GM19324 (cell line): ENCODE measurements around the gene PRPF38A.
A peak's percentile ranks its signal among the peaks of the same experiment; 100 is the strongest.

Source experiments
- ATAC-seq: cut with Tn5 transposase; IDR thresholded peaks from one replicate; pipeline ENCODE4 v1.9.1; 2021; ENCODE audit warnings: mild to moderate bottlenecking, moderate library complexity; ENCODE audit not compliant: unreplicated experiment, low FRiP score

PRPF38A gene

DNA sequence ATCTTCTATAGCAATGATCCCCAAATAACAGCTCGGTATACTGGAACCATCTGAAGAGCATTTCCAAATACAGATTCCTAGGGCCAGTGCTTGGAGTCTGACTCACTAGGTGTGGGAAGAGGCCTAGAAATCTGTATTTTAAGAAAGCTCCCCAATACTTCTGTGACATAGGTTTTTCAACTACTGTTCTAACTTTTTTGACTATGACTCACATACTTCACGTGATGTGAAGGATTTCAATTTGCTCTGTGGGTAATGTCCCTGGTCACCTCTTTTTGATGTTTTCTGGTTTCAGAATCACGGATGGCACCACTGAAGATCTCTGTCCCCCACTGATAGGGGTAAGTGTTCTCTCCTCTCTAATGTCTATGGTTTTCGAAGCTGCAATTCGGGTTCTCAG, 11.2 kb upstream of the PRPF38A start:
- no peak for ATAC-seq

DNA sequence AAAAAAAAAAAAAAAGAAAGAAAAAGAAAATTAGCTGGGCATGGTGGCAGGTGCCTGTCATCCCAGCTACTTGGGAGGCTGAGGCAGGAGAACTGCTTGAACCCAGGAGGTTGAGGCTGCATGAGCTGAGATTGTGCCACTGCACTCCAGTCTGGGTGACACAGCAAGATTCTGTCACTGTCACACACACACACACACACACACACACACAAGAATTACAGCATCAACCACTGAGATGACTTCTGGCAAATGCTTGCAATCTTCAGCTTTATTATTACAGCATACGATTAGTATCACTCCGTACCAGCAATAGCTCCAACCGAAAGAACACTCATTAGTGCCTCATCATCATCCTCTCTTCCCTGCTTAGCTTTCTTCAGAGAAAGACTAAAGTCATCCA, 4.8 kb upstream of the PRPF38A start:
- no peak for ATAC-seq

DNA sequence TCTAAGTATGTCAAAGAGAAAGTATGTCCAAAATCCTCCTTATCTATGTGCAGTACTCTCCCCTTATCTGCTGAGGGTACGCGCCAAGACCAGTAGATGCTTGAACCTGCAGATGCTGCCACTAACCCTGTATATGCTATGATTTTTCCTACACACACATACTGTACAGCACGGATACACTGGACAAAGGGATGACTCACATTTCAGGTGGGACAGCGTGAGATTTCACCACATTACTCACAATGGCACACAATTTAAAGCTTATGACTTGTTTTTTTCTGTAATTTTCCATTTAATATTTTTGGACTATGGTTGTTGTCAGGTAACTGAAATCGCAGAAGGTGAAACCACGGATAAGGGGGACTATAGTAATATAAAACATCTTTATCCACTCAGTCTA, 4.3 kb upstream of the PRPF38A start:
- no peak for ATAC-seq

DNA sequence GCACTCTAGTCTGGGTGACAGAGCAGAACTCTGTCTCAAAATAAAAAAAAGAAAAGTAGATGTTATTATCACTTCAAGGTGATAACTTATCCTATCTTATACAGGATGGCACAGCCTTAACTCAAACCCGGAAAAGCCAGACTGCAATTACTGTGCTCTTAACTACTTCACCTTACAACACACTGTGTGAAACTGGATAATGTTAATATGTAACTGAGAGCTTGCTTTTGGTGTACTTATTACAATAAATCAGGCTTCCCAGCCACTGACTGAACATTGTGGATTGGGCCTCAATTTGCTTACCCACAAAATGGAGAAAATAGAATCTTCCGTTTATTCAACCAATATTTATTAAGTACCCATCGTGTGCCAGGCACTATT, 1.6 kb upstream of the PRPF38A start:
- no peak for ATAC-seq

DNA sequence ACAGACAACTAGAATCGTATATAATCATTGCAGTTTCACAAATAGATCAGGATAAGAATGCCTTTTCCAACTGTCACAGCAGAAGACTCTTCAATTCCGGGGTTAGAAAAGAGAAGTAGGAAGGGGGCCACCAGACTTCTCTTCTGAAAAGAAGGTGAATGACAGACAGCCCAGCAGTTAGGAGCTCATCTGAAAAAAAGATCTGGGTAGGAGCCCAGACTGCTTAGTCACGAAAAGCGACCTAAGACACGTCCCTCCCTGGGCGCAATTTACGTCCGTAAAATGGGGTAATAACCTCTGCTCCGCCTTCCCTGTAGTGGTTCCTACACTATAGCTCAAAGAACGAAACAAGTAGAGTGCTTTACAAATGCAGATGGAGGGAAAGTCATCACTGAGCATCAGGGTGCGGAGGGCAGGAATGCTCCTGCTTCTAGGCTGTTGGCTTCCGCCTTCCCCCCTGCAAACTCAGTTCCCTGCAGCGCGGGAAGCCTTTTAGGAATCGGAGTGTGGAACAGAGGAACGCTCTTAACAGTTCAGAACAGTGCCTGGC, 761 bp upstream of the PRPF38A start:
- ATAC-seq = peak; percentile 18

DNA sequence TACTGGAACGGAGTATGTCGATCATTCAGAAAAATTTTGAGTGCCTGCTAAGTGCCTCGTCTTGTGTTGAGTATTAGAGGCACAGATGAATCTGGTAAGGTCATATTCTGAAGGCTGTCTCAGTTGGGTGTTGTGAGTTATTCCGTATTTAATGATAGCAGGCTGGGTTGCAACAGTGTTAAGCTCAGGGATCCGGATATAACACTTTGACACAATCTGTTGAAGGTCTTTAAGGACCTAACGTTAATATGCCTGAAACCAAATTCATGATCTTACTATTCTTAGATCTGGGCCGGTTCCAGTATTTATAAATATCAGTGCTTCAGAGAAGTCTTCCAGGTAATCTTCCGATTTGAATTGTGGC, 555 bp downstream of the PRPF38A start:
- no peak for ATAC-seq

DNA sequence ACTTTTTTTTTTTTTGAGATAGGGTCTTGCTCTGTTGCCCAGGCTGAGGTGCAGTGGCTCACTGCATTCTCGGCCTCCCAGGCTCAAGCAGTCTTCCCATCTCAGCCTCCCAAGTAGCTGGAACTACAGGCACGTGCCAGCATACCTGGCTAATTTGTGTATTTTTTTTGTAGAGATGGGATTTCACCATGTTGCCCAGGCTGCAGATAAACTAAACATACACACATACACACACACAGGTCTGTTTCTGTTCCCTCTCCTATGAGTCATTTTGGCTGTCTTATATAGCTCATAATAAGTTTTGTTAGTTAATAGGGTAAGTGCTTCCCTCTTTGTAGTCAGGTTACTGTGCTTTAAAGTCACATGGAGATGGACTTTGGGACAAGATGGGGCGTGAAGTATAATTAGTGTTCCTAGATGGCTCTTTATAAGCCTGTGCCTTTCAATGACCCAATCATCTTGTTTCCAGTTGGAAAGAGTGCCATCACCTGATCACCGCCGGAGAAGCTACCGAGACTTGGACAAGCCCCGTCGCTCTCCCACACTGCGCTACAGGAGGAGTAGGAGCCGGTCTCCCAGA, 9.1 kb downstream of the PRPF38A start:
- no peak for ATAC-seq

DNA sequence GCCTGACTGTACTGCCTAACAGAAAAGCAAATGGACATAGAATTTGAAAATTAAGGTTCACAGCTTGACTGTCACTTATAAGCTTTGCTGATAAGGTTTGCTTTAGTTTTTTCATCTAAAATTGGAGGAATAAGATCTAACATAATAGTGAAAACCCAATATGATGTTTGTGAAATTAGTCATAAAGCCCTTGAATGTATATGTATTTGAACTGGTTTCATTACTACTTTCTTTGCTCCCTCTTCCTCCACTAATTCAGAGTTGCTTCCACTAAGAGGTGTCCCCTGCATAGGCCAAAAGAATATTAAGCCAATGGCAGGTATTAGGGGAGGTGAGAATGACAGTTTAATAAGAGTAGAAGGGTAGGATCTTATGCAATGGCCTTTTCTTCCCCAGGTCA, 10.5 kb downstream of the PRPF38A start:
- no peak for ATAC-seq

DNA sequence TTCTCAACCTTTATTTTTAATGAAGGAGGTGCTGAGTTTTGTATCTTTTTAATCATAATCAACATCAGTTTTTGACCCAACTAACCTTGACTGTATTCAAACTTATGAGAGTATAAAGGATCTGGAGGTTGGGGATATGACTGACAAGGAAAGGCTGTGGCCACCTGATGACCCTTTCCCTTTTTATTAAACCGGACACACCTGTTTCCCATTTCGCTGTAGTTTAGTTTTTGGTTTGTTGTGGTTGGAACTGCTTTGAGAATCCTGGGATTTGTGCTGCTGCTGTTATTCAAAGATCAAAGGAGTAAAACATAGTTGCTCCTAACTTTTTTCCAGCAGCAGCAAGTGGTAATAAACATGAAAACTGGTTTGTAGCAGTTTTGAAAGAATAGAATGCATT, 12.4 kb downstream of the PRPF38A start:
- no peak for ATAC-seq

DNA sequence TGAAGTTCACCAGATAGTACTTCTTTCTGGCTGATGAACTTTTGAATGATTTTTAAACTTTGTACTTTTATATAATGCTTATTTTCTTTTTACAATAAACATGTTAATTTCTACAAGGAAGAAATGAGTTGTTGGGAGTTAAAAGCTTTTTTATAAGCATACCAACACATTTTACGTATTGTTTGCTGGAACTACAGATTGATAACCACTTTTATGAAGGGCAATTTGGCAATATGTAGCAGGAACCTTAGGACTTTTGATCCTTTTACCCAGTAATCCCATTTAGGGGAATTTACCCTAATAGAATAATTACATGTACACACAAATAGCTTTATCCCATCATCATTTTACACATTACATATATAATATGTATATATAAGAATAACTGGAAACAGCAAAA, 16.3 kb downstream of the PRPF38A start:
- no peak for ATAC-seq

DNA sequence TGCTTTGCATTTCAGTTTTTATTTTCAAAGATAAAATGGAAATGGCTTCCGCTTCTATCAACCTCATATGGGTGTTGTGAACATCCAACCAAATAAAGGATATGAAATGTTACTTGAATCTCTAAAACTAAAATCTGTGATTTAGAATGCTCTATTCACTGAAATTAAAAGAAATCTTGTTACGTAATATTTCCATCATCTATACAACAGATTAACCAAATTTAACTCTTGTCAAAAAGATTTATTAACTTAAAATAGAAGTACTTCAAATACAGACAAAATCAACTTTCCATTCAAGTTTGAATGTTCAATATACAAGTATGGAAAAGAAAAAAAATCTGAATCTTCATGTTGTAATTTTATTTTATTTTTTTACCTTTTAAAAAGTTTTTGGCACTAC, 18.7 kb downstream of the PRPF38A start:
- no peak for ATAC-seq

DNA sequence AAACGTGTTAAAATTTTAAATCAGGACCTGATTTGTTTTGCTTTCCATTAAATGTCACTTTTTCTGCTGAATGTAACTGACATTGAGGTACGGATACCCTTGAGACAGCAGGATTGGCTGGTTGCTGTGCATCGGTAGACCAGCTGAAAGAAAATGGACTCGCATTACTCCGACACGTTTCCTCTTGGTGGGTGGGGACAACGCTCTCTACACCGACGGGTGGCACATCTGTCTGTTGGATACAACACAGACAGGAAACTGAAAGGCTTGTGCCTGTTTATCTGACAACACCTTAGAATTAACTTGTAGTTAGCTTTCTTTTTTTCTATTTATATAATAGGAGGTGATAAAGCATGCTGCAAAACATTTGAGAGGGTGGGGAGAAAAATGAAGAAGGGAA, 19.4 kb downstream of the PRPF38A start:
- ATAC-seq = no peak

DNA sequence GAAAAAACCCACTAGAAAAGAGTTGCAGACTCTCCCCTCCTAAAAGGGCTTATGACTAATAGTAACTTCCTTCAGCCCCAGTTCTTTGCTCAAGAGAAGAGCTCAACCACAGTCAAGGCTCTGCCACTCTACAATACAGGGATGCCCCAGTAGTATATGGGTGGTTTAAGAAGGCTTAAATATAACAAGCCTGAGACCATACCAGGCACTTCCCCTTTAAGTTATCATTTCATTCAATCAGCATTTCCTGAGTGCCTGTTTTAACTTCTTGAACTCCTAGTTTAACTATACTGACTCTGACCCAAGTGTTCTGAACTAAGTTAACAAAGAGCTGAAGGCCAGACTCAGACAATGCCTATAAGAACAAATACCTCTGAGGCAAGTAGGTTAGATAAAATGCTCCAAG, 19.8 kb downstream of the PRPF38A start:
- no peak for ATAC-seq

DNA sequence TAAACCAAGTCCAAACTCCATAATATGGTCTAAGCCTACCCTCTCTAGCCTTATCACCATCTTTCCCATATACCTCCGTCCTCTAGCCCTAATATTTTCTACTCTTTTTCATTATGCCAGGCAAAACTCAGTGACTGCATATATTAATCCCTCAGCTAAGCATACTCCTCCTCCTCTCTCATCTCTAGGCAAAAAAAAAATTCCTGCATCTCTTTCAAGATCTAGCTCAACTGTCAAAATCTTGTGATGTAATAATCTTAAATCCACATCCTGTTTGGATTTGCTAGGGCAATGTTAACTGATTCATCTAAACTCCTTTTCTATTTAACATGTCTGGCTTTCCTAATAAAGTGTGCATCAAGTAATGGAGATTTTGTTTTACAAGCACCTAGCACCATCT, 20.4 kb downstream of the PRPF38A start:
- ATAC-seq = no peak

DNA sequence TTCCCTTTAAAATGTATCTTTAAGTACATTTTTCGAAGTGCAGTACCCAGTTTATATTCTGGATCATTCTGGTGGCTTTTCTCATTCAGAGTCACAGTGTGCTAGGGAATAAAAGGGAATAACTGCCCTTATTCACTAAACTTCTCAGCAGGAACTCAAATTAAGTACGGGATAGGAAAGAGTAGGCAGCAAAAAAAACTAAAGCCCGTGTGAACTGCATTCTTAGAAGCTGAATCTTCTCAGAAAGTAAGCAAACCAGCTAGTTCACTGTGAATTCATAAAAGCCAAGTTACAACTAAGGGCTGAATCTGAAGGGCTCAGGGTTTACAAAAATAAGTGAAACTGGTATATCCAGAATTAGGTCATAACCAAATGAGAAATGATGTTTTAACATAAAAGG, 22.0 kb downstream of the PRPF38A start:
- ATAC-seq = no peak

DNA sequence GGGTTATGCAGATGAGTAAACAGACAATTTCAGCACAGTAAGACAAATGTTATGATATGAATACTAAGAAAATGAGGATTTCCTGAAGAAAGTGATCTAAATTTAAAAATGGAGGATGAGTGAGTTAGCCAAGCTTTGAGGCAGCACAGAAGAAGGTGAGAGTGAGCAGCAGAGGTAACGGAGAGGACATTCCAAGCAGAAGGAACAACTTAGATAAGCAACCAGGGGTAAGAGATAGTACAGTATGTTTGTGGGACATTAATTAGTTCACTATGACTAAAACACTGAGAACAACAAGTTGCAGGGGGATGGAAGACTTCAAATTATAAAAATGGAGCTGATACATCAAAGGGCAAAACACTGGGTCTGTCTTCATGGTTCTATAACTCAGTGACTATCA, 22.8 kb downstream of the PRPF38A start:
- no peak for ATAC-seq

DNA sequence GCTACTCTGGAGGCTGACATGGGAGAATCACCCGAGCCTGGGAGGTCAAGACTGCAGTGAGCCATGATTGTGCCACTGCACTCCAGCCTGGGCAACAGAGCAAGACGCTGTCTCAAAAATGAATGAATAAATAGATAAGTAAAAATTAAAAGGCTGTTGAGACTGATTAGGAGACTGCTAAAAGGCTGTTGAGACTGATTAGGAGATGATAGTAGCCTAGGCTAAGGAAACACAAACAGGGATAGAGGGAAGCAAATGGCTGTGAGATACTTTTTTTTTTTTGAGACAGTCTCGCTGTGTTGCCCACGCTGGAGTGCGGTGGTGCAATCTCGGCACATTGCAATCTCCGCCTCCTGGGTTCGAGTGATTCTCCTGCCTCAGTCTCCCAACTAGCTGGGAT, 28.4 kb downstream of the PRPF38A start:
- no peak for ATAC-seq

DNA sequence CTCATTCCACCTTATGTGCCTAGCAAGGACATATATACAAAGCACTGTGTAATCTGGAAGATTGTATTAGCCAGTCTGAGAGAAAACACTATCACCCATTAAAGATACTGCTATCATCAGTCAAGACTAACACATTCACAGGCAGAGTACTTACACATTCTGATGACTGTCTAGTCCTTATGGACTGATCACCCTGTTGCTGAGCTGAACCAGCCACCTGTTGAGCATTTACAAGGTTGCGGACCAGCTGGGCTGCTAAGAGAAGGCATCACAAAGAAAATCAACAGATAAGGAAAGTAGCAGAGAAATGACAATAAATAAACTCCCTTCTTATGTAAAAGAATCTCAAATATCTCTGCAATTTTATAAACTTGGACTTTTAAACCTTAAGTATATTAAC, 30.8 kb downstream of the PRPF38A start:
- ATAC-seq = no peak

DNA sequence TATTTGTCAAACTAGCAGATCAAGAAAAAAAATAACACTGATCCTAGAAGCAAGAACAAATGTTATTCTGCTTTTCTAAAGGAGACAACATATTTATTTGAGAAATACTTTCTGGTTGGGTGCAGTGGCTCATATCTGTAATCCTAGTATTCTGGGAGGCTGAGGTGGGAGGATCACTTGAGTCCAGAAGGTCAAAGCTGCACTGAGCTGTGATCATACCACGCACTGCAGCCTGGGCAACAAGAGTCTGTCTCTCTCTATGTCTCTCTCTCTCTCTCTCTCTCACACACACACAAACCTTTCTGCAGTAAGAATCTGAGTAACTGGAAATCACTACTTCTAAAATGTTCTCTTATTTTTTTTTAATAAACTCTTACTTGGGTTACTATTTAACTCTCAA, 31.2 kb downstream of the PRPF38A start:
- no peak for ATAC-seq

DNA sequence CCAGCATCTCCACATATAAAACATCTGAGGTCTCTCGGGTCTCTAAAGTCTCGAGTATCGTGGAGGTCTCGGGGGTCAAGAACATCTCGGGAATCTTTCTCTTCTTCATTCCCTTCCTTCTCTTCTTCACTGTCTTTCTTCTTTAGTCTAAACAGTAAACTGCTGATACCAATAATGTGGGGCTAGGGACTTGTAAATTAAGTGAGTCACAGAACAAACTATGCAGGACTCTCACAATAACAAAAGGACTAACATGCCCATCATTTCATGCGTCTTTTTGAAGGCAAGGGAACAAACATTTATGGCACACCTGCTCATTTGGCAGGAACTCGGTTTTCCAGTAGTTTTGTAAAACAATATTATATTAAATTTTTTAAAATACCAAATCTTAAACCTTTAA, 32.4 kb downstream of the PRPF38A start:
- no peak for ATAC-seq

DNA sequence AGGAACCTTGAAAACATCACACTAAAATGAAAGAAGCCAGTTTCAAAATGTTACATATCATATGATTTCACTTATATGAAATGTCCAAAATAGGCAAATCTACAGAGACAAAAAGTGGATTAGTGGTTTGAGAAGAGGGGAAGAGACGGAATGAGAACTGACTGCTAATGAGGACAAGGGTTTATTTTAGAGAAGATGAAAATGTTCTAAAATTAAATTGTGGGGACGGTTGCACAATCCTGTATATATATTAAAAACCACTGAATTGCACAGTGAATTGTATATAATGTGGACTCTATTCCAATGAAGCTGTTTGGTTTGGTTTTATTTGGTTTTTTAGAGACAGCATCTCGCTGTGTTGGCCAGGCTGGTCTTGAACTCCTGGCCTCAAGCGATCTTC, 35.6 kb downstream of the PRPF38A start:
- no peak for ATAC-seq

DNA sequence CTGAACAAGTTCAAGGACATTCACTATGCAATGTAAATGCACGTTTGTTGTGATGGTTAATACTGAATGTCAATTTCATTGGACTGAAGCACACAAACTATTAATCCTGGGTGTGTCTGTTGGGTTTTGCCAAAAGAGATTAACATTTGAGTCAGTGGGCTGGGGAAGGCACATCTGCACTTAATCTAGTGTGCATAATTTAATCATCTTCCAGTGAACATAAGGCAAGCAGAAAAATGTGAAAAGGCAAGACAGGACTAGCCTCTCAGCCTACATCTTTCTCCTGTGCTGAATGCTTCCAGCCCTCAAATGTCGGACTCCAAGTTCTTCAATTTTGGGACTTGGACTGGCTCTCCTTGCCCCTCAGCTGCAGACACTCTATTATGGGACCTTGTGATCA, 40.1 kb downstream of the PRPF38A start:
- no peak for ATAC-seq

DNA sequence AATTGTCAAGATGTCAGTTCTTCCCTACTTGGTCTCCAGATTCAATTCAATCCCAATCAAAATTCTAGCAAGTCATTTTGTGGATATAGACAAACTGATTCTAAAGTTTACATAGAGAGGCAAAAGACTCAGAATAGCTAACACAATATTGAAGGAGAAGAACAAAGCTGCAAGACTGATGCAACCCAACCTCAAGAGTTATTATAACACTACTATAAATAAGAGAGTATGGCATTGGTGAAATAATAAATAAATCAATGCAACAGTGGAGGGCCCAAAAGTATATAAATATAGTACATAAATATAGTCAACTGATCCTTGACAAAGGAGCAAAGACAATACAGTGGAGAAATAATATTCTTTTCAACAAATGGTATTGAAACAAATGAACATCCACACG, 49.7 kb downstream of the PRPF38A start:
- no peak for ATAC-seq
